ENCODE data around the gene ZNF778. TPM values are rescaled to one million over a fixed set of nuclear protein-coding genes. Genes with fewer than 3 reads are reported as not detected.

Gene ZNF778
- total and polyA plus RNA-seq, 10 of the 15 experiments (the other 5 are each of a cell fraction or from before 2014, with no cell fraction given), result 0.20 to 9.7 (median 4.1) TPM

DNA sequence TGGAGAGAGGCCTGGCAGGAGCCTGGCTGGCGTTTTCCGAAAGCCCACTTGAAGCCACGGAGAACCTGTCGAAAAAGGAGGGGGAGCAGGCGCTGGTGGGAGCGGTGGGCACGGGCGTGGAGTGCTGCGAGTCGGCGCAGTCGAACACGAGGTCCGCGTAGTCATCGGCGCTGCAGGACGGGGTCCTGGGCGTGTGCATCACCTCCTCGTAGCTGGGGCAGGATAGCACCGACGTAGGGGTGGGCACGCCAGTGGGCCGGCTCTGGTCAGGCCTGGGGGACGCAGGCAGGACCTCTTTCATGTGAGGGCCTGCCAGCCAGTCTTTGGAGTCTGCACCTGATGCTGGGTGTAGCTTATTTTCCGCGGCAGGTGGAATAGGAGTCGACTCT lies 63.7 kb downstream of the ZNF778 start:
- no peak for ATAC-seq
- no TSS peak for BruUV-seq (replicated peaks)
- no peak overlapping the region for H2AFZ ChIP-seq (ENCODE audit: control insufficient read depth, low read depth, low read length)
- H3K4me3 ChIP-seq, result no peak overlapping the region
- DNase-seq (ENCODE audit: low read depth, low spot score), result no peak
- H3K9ac ChIP-seq (ENCODE audit: control insufficient read depth, insufficient read depth, low read length), result no peak overlapping the region
- WGBS (ENCODE audit: insufficient coverage, insufficient replicate concordance, low lambda C conversion rate, missing lambda C conversion rate), result 99% methylated on average over 27 of the region's 28 CpGs
- TF ChIP-seq STAT3 (IDR thresholded peaks at IDR 0.05; ENCODE audit: low read depth, low read length) (no peak), SREBF1 (IDR thresholded peaks at IDR 0.05; ENCODE audit: low read length) (no peak), E4F1 (IDR thresholded peaks at IDR 0.05; ENCODE audit: borderline replicate concordance, partially characterized antibody) (no peak), IRF4 (IDR thresholded peaks at IDR 0.05; ENCODE audit: low read depth, low read length) (no peak), KLF5 (IDR thresholded peaks at IDR 0.05; ENCODE audit: partially characterized antibody) (no peak), MTA2 (IDR thresholded peaks at IDR 0.05; ENCODE audit: low read depth) (no peak), ZBED1 (IDR thresholded peaks at IDR 0.05; ENCODE audit: borderline replicate concordance) (no peak), IKZF1 (conservative IDR thresholded peaks at IDR 0.05) (no peak)
- TF ChIP-seq, protein P1, sequence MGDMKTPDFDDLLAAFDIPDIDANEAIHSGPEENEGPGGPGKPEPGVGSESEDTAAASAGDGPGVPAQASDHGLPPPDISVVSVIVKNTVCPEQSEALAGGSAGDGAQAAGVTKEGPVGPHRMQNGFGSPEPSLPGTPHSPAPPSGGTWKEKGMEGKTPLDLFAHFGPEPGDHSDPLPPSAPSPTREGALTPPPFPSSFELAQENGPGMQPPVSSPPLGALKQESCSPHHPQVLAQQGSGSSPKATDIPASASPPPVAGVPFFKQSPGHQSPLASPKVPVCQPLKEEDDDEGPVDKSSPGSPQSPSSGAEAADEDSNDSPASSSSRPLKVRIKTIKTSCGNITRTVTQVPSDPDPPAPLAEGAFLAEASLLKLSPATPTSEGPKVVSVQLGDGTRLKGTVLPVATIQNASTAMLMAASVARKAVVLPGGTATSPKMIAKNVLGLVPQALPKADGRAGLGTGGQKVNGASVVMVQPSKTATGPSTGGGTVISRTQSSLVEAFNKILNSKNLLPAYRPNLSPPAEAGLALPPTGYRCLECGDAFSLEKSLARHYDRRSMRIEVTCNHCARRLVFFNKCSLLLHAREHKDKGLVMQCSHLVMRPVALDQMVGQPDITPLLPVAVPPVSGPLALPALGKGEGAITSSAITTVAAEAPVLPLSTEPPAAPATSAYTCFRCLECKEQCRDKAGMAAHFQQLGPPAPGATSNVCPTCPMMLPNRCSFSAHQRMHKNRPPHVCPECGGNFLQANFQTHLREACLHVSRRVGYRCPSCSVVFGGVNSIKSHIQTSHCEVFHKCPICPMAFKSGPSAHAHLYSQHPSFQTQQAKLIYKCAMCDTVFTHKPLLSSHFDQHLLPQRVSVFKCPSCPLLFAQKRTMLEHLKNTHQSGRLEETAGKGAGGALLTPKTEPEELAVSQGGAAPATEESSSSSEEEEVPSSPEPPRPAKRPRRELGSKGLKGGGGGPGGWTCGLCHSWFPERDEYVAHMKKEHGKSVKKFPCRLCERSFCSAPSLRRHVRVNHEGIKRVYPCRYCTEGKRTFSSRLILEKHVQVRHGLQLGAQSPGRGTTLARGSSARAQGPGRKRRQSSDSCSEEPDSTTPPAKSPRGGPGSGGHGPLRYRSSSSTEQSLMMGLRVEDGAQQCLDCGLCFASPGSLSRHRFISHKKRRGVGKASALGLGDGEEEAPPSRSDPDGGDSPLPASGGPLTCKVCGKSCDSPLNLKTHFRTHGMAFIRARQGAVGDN (IDR thresholded peaks at IDR 0.05), result no peak
- TF ChIP-seq, protein P2, sequence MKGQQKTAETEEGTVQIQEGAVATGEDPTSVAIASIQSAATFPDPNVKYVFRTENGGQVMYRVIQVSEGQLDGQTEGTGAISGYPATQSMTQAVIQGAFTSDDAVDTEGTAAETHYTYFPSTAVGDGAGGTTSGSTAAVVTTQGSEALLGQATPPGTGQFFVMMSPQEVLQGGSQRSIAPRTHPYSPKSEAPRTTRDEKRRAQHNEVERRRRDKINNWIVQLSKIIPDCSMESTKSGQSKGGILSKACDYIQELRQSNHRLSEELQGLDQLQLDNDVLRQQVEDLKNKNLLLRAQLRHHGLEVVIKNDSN (IDR thresholded peaks at IDR 0.05; ENCODE audit: borderline replicate concordance, extremely low read length, insufficient read depth, low read depth, low read length), result no peak
- FAIRE-seq, result no peak
- ChIA-PET POLR2A (no interaction called here), CTCF (no interaction called here), SMC1A (ENCODE audit: uncharacterized antibody, unreplicated experiment) (no interaction called here), RAD21 (ENCODE audit: unreplicated experiment) (no interaction called here)
- no peak overlapping the region for H3K27ac ChIP-seq (ENCODE audit: control insufficient read depth, insufficient read depth)
- in situ Hi-C loops (cut with MboI) (no loop called here), intact Hi-C loops (cut with micrococcal nuclease; ENCODE audit: unreplicated experiment) (no loop called here)
- no peaks in the 10 kb centered on the region for H4K20me1 ChIP-seq (ENCODE audit: control insufficient read depth, insufficient read depth)
- H3K27me3 ChIP-seq (replicated peaks in 1 of 2; ENCODE audit: control insufficient read depth in 2 of 2, insufficient read depth in 2 of 2, low read length in 1 of 2), result no peaks in the 10 kb centered on the region
- H3K4me2 ChIP-seq (ENCODE audit: control insufficient read depth, insufficient read depth), result no peak overlapping the region
- no peaks in the 10 kb centered on the region for H3K9me3 ChIP-seq (replicated peaks; ENCODE audit: control insufficient read depth, insufficient read depth, low read length)
- no peaks in the 10 kb centered on the region for H3K79me2 ChIP-seq (ENCODE audit: control insufficient read depth, insufficient read depth, low read length)
- H3K4me1 ChIP-seq (ENCODE audit: control insufficient read depth, insufficient read depth, low read length), result no peaks in the 10 kb centered on the region
- H3K36me3 ChIP-seq (ENCODE audit: control insufficient read depth in 2 of 2, insufficient read depth in 2 of 2, low read length in 1 of 2), result peaks cover 16 to 32% of the 10 kb centered on the region in 2 experiments

Measured in GM12878 (cell line).